Choroid plexus epithelial cell (primary cell): ENCODE data around the gene ZNF8.

Experiments
- DNase-seq: peaks from one replicate; pipeline ENCODE4 v3.0.0-alpha.2; 2010; ENCODE audit warnings: low read depth
- H3K4me3 ChIP-seq: 2 replicates; pipeline ENCODE4 v1.5.1; 2011; ENCODE audit warnings: low read depth, mild to moderate bottlenecking, control low read depth, low read length, moderate library complexity
- CTCF ChIP-seq: conservative IDR thresholded peaks from 2 replicates; pipeline ENCODE4 v1.5.1; 2011; ENCODE audit warnings: low read depth, mild to moderate bottlenecking, control low read depth, inconsistent platforms, low read length, moderate library complexity

Gene ZNF8

GRCh38 chr19:58294743-58295374 lies 16.1 kb downstream of the ZNF8 start:
- no peak overlapping the region for H3K4me3 ChIP-seq
- TF ChIP-seq CTCF = no peak

GRCh38 chr19:58296104-58296503 lies 17.3 kb downstream of the ZNF8 start:
- no peak for DNase-seq
- TF ChIP-seq CTCF = no peak
- H3K4me3 ChIP-seq = no peak overlapping the region

More at GRCh38 chr19:58294743-58295374, 16.1 kb downstream of the ZNF8 start:
- DNase-seq = no peak

- TF ChIP-seq CTCF = no peak
- no peak overlapping the region for H3K4me3 ChIP-seq
- no peak for DNase-seq
These were observed 21.9 kb downstream of the ZNF8 start for GRCh38 chr19:58300620-58301019.

- DNase-seq = no peak
- no peak for TF ChIP-seq CTCF
- H3K4me3 ChIP-seq = no peak overlapping the region
These were observed 25.5 kb downstream of the ZNF8 start for GRCh38 chr19:58304255-58304654.

- no peak for TF ChIP-seq CTCF
- no peak for DNase-seq
- peak overlapping the region; percentile 96 for H3K4me3 ChIP-seq
These were observed 26.0 kb downstream of the ZNF8 start for GRCh38 chr19:58304748-58305064.

GRCh38 chr19:58305065-58305931 lies 26.5 kb downstream of the ZNF8 start, which contains the start of gene ERVK3-1:
TSS of gene ERVK3-1 (plus strand) at chr19:58305377. CDS start at chr19:58312169, 6,792 bp downstream.
- peak; percentile 99 for DNase-seq
- TF ChIP-seq CTCF = no peak

GRCh38 chr19:58305932-58306323 lies 27.2 kb downstream of the ZNF8 start:
- peak; percentile 27 for DNase-seq
- no peak for TF ChIP-seq CTCF
- peak overlapping the region; percentile 96 for H3K4me3 ChIP-seq

More at GRCh38 chr19:58305065-58305931, 26.5 kb downstream of the ZNF8 start, which contains the start of gene ERVK3-1:
- peak within 1 kb of the TSS; percentile 96 for H3K4me3 ChIP-seq
